Heart left ventricle (tissue), 13 donors: ENCODE data around the gene FAM167B.

Experiments used
- POLR2A ChIP-seq, 2 donors: fragments of 450-650 bp; IDR thresholded peaks; one replicate each; pipeline ENCODE4 v1.6.1; 2017; ENCODE audit warnings: antibody characterized with exemption in 2 of 2, mild to moderate bottlenecking in 2 of 2, moderate library complexity in 2 of 2
- TF ChIP-seq, protein P1 (sequence below), 12 donors: fragments of 200-600 bp; sonication (generic) in 4 of 12; IDR thresholded peaks; one replicate each; pipeline versions ENCODE4 v1.5.0 to v1.8.0; 2018 to 2022; ENCODE audit warnings: antibody characterized with exemption in 12 of 12, mild to moderate bottlenecking in 5 of 12
- donor health status: ischemic (EF 13 %, LVEDD 7.1; RV severe dilation, severe dysfunction).
- donor health status: DM: no; HTN: yes; CAD: no.
- donor health status: DM: no; HTN: no; CAD: no.
- donor health status: ischemic (EF 25% LVEDD 6.9; RV normal size, moderate dysfunction).
- donor health status: ischemic (EF 25% LVEDD 5.7; RV mildly dilated, moderate dysfunction).
- donor health status: ischemic (EF 35%, LVEDD 5.7; RV mildly dilated, moderate dysfunction).
- donor health status: nonischemic (EF 11% LVEDD 7.7; RV severe dilation, severe dysfunction).
- donor health status: DM: yes; HTN: yes; CAD: no.
- donor health status: PGD.
- donor health status: ischemic (EF 29% LVEDD 5.4; RV normal size, mild dysfunction).
- donor health status: nonischemic (EF 23%, LVEDD 6.1; RV moderate dilation, normal function).

- peak in 1 of 2 donors; percentile 51 for TF ChIP-seq POLR2A (IDR thresholded peaks at IDR 0.05)
- TF ChIP-seq, protein P1, sequence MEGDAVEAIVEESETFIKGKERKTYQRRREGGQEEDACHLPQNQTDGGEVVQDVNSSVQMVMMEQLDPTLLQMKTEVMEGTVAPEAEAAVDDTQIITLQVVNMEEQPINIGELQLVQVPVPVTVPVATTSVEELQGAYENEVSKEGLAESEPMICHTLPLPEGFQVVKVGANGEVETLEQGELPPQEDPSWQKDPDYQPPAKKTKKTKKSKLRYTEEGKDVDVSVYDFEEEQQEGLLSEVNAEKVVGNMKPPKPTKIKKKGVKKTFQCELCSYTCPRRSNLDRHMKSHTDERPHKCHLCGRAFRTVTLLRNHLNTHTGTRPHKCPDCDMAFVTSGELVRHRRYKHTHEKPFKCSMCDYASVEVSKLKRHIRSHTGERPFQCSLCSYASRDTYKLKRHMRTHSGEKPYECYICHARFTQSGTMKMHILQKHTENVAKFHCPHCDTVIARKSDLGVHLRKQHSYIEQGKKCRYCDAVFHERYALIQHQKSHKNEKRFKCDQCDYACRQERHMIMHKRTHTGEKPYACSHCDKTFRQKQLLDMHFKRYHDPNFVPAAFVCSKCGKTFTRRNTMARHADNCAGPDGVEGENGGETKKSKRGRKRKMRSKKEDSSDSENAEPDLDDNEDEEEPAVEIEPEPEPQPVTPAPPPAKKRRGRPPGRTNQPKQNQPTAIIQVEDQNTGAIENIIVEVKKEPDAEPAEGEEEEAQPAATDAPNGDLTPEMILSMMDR (IDR thresholded peaks at IDR 0.05): peak in 1 of 12 donors; percentile 5
Measured at GRCh38 chr1:32291708-32292538, 44.9 kb downstream of the FAM167B start, which contains the start of gene HDAC1.
